ENCODE data around the gene NCK2. TPM values are rescaled to one million over a fixed set of nuclear protein-coding genes. Genes with fewer than 3 reads are reported as not detected.

NCK2 gene
- total and polyA plus RNA-seq, 7 donors, result 26.5 to 111 (median 40.1) TPM

DNA sequence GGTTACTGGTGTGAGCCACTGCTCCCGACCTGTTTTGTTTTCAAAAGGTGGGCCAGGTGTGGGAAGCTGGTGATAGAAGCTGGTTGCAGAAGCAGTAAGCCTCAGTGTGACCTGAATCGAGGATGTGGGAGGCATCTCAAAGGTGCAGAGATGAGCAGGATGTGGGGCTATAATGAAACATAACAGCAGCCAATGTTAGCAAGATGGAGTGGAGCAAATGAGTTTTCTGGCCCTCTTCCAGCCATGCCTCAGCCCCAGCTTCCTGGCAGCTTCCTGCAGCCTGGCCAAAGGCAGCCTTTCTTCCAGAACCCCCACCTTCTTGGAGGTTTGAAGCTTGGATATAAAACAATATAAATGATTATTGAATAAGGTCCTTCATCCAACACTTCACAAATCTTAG is 184.8 kb downstream of the NCK2 start:
- Histone ChIP-seq H3K4me3 (no peak overlapping the region), H3K36me3 (ENCODE audit: insufficient read depth in 1 of 2, low read depth in 1 of 2) (no peaks in the 10 kb centered on the region), H3K9me3 (no peaks in the 10 kb centered on the region), H3K4me1 (no peaks in the 10 kb centered on the region), H3K27ac (no peak overlapping the region), H3K27me3 (ENCODE audit: insufficient read depth in 3 of 3, low read length in 2 of 3) (no peaks in the 10 kb centered on the region)
- TF ChIP-seq, protein P1, sequence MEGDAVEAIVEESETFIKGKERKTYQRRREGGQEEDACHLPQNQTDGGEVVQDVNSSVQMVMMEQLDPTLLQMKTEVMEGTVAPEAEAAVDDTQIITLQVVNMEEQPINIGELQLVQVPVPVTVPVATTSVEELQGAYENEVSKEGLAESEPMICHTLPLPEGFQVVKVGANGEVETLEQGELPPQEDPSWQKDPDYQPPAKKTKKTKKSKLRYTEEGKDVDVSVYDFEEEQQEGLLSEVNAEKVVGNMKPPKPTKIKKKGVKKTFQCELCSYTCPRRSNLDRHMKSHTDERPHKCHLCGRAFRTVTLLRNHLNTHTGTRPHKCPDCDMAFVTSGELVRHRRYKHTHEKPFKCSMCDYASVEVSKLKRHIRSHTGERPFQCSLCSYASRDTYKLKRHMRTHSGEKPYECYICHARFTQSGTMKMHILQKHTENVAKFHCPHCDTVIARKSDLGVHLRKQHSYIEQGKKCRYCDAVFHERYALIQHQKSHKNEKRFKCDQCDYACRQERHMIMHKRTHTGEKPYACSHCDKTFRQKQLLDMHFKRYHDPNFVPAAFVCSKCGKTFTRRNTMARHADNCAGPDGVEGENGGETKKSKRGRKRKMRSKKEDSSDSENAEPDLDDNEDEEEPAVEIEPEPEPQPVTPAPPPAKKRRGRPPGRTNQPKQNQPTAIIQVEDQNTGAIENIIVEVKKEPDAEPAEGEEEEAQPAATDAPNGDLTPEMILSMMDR (IDR thresholded peaks at IDR 0.05), result no peak
- ATAC-seq (no peak), DNase-seq (no peak)
- intact Hi-C loops (cut with DNase I), result no loop called here
- WGBS, 3 donors, result 59 to 78% (median 65%) methylated on average over 2 of the region's 2 CpGs

DNA sequence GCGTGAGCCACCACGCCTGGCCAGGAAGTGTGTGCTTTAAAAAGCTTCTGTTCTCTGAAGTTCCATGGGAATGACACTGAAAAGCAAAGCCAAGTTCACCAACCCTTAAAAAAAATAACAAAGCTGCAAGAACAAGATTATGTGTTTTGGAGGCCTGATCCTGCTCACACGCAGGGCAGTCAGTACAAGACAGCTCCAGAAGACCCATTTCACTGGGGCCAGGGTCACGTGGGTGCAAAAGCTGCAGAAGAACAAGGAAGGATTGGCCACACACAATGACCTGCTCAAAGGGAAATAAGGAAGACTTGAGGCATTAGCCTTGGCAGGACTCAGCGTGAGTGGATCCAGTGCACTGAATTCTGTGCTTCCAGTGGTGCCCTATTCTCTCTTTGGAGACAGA is 187.9 kb downstream of the NCK2 start:
- no peak overlapping the region for H3K4me3 ChIP-seq
- no peaks in the 10 kb centered on the region for H3K4me1 ChIP-seq
- H3K36me3 ChIP-seq (ENCODE audit: insufficient read depth in 1 of 2, low read depth in 1 of 2), result no peaks in the 10 kb centered on the region
- DNase-seq (no peak), ATAC-seq (no peak)
- no peak overlapping the region for H3K27ac ChIP-seq
- WGBS, 3 donors, result 84 to 88% (median 85%) methylated on average over 5 of the region's 5 CpGs
- intact Hi-C loops (cut with DNase I), result no loop called here
- TF ChIP-seq, protein P1 (IDR thresholded peaks at IDR 0.05), result no peak
- H3K27me3 ChIP-seq (ENCODE audit: insufficient read depth in 3 of 3, low read length in 2 of 3), result no peaks in the 10 kb centered on the region
- no peaks in the 10 kb centered on the region for H3K9me3 ChIP-seq

DNA sequence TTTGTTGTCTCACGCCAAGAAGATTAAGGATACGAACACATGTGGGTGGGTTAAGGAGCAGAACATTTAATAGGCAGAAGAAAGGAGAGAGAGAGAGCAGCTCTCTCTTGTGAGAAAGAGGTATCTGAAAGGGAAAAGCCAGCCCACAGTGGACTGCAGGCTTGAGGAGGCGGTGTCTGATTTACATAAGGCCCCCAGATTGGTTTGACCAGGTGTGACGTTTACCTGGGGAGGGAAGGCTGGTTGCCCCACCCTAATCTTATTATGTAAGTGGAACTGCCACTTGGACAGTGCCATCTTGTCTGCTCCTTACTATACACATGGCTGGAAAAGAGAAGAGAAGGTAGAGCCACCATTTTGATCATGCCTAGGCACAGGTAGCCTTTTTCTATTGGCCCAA is 189.2 kb downstream of the NCK2 start:
- no peaks in the 10 kb centered on the region for H3K27me3 ChIP-seq (ENCODE audit: insufficient read depth in 3 of 3, low read length in 2 of 3)
- intact Hi-C loops (cut with DNase I), result no loop called here
- no peak for DNase-seq
- H3K4me3 ChIP-seq, result no peak overlapping the region
- TF ChIP-seq, protein P1 (IDR thresholded peaks at IDR 0.05), result no peak
- ATAC-seq, result no peak
- 94 to 98% (median 95%) methylated on average over 4 of the region's 4 CpGs for WGBS, 3 donors
- no peaks in the 10 kb centered on the region for H3K36me3 ChIP-seq (ENCODE audit: insufficient read depth in 1 of 2, low read depth in 1 of 2)
- H3K27ac ChIP-seq, result no peak overlapping the region
- no peaks in the 10 kb centered on the region for H3K9me3 ChIP-seq
- H3K4me1 ChIP-seq, result no peaks in the 10 kb centered on the region

DNA sequence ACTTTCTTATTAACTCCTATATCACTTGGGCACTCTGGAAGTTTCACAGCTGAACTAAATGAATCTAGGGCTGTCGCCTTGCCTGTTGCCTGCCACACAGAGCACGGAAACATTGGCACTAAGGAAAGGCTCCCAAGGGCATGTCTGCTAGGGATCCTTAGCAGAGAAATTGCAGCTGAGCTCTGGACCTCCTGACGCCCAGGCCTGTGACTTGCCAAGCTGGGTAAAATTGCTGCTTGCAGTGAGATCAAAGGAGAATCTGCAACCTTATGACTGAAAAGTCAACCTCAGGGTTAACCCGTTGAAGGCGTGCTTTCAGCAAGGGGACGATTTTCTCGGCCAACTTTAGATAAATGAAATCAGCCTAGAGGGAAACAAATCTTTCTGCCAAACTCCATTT is 189.8 kb downstream of the NCK2 start:
- peak in 1 of 4 donors; percentile 50 for ATAC-seq
- DNase-seq, result no peak
- WGBS, 3 donors, result 15 to 18% (median 16%) methylated on average over 7 of the region's 7 CpGs
- intact Hi-C loops (cut with DNase I), result no loop called here
- H3K9me3 ChIP-seq, result no peaks in the 10 kb centered on the region
- H3K4me1 ChIP-seq, result no peaks in the 10 kb centered on the region
- H3K27me3 ChIP-seq (ENCODE audit: insufficient read depth in 3 of 3, low read length in 2 of 3), result no peaks in the 10 kb centered on the region
- H3K27ac ChIP-seq, result no peak overlapping the region
- H3K4me3 ChIP-seq, result no peak overlapping the region
- H3K36me3 ChIP-seq (ENCODE audit: insufficient read depth in 1 of 2, low read depth in 1 of 2), result no peaks in the 10 kb centered on the region
- TF ChIP-seq, protein P1 (IDR thresholded peaks at IDR 0.05), result no peak

DNA sequence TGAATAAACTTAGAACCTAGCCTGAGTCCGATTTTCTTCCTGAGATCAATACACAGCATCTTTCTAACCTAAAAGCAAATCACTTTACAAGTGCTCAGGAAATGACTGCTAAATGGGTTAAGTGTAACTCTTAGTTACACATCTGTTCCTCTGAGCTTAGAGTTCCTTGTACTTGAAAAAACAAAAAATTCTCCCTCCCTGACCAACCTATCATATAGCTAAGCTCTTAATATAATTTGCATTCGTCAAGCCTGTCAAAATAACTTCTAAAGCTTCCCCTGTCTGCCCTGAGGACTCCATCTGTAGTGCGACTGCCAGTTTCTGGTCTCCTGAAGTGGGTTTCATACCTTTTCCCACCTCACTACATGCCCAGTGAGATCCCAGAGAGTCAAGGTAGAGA is 190.4 kb downstream of the NCK2 start:
- WGBS, 3 donors, result 61 to 69% (median 62%) methylated on average over 3 of the region's 3 CpGs
- Histone ChIP-seq H3K27me3 (ENCODE audit: insufficient read depth in 3 of 3, low read length in 2 of 3) (no peaks in the 10 kb centered on the region), H3K9me3 (no peaks in the 10 kb centered on the region), H3K36me3 (ENCODE audit: insufficient read depth in 1 of 2, low read depth in 1 of 2) (no peaks in the 10 kb centered on the region), H3K27ac (no peak overlapping the region), H3K4me1 (no peaks in the 10 kb centered on the region), H3K4me3 (no peak overlapping the region)
- DNase-seq (no peak), ATAC-seq (no peak)
- intact Hi-C loops (cut with DNase I), result no loop called here
- TF ChIP-seq, protein P1 (IDR thresholded peaks at IDR 0.05), result no peak

Measured in psoas muscle (tissue), 8 donors.